Peyer's patch (tissue), 4 donors: ENCODE data around the gene SUN3.

Experiments used
- POLR2A ChIP-seq, 2 donors: fragments of 450-650 bp; IDR thresholded peaks; one replicate each; pipeline ENCODE4 v1.5.1; 2017; ENCODE audit warnings: antibody characterized with exemption in 2 of 2, mild to moderate bottlenecking in 2 of 2, moderate library complexity in 2 of 2
- TF ChIP-seq, protein P1 (sequence below), 6 experiments: fragments of 450-650 bp in 4 of 6; fragments of 200-600 bp in 2 of 6; sonication (generic) in 1 of 6; IDR thresholded peaks; one replicate each; pipeline ENCODE4 v1.5.1; 2017 to 2019; ENCODE audit warnings: antibody characterized with exemption in 6 of 6, mild to moderate bottlenecking in 3 of 6, moderate library complexity in 1 of 6

DNA sequence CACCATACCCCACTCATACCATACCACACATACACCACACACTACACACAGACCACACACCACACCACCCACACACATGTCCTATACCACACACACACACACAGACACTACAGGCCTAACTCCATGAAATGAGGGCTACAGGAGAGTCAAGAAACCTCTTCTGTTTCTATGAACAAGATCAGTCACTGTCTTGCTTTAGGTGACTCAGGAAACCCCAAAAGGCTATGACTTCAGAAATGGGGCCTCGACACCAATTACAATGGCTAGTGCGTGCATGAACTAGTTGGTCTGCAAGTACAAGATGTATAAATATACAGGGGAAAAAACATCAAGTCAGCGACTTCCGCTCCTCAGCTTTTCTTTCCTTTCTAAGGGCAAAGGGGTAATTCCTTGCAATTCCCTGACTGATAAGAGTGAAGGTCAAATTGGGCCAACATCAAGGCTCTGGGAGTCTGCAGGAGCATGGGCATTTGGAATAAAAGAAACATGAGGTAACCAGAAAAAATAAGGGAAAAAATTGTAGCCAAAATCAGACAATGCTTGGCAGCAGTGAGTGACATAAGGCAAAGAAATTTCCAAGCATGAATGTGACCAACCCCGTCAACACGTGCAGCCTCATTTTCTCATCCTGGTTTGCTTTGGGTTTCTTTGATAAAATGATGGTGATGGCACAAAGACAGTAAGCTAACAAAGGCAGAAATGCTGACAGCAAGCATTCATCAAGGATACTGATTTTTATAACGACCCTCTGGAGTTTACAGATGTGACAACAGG, 82.1 kb downstream of the SUN3 start:
- no peak for TF ChIP-seq POLR2A (IDR thresholded peaks at IDR 0.05)
- TF ChIP-seq, protein P1, sequence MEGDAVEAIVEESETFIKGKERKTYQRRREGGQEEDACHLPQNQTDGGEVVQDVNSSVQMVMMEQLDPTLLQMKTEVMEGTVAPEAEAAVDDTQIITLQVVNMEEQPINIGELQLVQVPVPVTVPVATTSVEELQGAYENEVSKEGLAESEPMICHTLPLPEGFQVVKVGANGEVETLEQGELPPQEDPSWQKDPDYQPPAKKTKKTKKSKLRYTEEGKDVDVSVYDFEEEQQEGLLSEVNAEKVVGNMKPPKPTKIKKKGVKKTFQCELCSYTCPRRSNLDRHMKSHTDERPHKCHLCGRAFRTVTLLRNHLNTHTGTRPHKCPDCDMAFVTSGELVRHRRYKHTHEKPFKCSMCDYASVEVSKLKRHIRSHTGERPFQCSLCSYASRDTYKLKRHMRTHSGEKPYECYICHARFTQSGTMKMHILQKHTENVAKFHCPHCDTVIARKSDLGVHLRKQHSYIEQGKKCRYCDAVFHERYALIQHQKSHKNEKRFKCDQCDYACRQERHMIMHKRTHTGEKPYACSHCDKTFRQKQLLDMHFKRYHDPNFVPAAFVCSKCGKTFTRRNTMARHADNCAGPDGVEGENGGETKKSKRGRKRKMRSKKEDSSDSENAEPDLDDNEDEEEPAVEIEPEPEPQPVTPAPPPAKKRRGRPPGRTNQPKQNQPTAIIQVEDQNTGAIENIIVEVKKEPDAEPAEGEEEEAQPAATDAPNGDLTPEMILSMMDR (IDR thresholded peaks at IDR 0.05), result no peak
